ENCODE measurements around the gene EVX1.

EVX1 gene

GRCh38 chr7:27242555-27243339, at the start of gene EVX1:
TSS of gene EVX1 (plus strand) at chr7:27242802. CDS start at chr7:27243031, 229 bp downstream.
- FAIRE-seq (no peak), DNase-seq (ENCODE audit: extremely low spot score, insufficient read length, low read depth) (no peak)

- no peak for DNase-seq (ENCODE audit: extremely low spot score, insufficient read length, low read depth)
- FAIRE-seq, result no peak
These were observed 49.1 kb upstream of the EVX1 start for GRCh38 chr7:27193335-27194001.

GRCh38 chr7:27194002-27194352, 48.6 kb upstream of the EVX1 start:
- DNase-seq (ENCODE audit: extremely low spot score, insufficient read length, low read depth) (no peak), FAIRE-seq (no peak)

- DNase-seq (ENCODE audit: extremely low spot score, insufficient read length, low read depth) (no peak), FAIRE-seq (no peak)
These were observed 47.8 kb upstream of the EVX1 start for GRCh38 chr7:27194686-27195379.

GRCh38 chr7:27196287-27196767, 46.3 kb upstream of the EVX1 start:
- peak; percentile 86 for FAIRE-seq
- no peak for DNase-seq (ENCODE audit: extremely low spot score, insufficient read length, low read depth)

- FAIRE-seq, result no peak
These were observed 45.2 kb upstream of the EVX1 start for GRCh38 chr7:27197137-27198042.

GRCh38 chr7:27198138-27198841, 44.3 kb upstream of the EVX1 start:
- no peak for FAIRE-seq
- DNase-seq (ENCODE audit: extremely low spot score, insufficient read length, low read depth), result no peak

More at GRCh38 chr7:27197137-27198042, 45.2 kb upstream of the EVX1 start:
- no peak for DNase-seq (ENCODE audit: extremely low spot score, insufficient read length, low read depth)

GRCh38 chr7:27198871-27199801, 43.5 kb upstream of the EVX1 start:
- FAIRE-seq (no peak), DNase-seq (ENCODE audit: extremely low spot score, insufficient read length, low read depth) (no peak)

- FAIRE-seq, result no peak
These were observed 42.5 kb upstream of the EVX1 start, which contains the start of gene HOXA13 for GRCh38 chr7:27199849-27200760. TSS of gene HOXA13 (minus strand) at chr7:27200091. CDS start at chr7:27200077, 14 bp downstream.

GRCh38 chr7:27200761-27201579, 41.6 kb upstream of the EVX1 start:
- DNase-seq (ENCODE audit: extremely low spot score, insufficient read length, low read depth) (no peak), FAIRE-seq (peak; percentile 24)

More at GRCh38 chr7:27199849-27200760, 42.5 kb upstream of the EVX1 start, which contains the start of gene HOXA13:
- no peak for DNase-seq (ENCODE audit: extremely low spot score, insufficient read length, low read depth)

GRCh38 chr7:27201580-27202017, 41.0 kb upstream of the EVX1 start:
- no peak for FAIRE-seq
- DNase-seq (ENCODE audit: extremely low spot score, insufficient read length, low read depth), result no peak

GRCh38 chr7:27202018-27202861, 40.4 kb upstream of the EVX1 start:
- FAIRE-seq (no peak), DNase-seq (ENCODE audit: extremely low spot score, insufficient read length, low read depth) (no peak)

- DNase-seq (ENCODE audit: extremely low spot score, insufficient read length, low read depth), result no peak
- FAIRE-seq, result no peak
These were observed 39.8 kb upstream of the EVX1 start for GRCh38 chr7:27202862-27203134.

- FAIRE-seq, result no peak
- no peak for DNase-seq (ENCODE audit: extremely low spot score, insufficient read length, low read depth)
These were observed 39.1 kb upstream of the EVX1 start for GRCh38 chr7:27203365-27203953.

GRCh38 chr7:27203964-27204594, 38.5 kb upstream of the EVX1 start:
- FAIRE-seq (no peak), DNase-seq (ENCODE audit: extremely low spot score, insufficient read length, low read depth) (no peak)

Data from GM18507 (cell line).